ENCODE data around the gene ARRDC1. TPM values are rescaled to one million over a fixed set of nuclear protein-coding genes. Genes with fewer than 3 reads are reported as not detected.
A peak's percentile ranks its signal among the peaks of the same experiment; 100 is the strongest.
"Not testable (repeated sequence)": the region's sequence is repeated elsewhere in the genome, so short reads cannot be mapped to it uniquely, and the experiment has no call there.

The ARRDC1 gene
- polyA plus RNA-seq, 4 donors = 27.9 to 37.7 (median 32.3) TPM

GRCh38 chr9:137611623-137612609 lies 6.4 kb downstream of the ARRDC1 start:
- DNase-seq (ENCODE audit: low read depth in 4 of 4, low spot score in 3 of 4) = no peak

GRCh38 chr9:137612741-137613142 lies 7.3 kb downstream of the ARRDC1 start:
- DNase-seq (ENCODE audit: low read depth in 4 of 4, low spot score in 3 of 4) = no peak

- no peak for DNase-seq (ENCODE audit: low read depth in 4 of 4, low spot score in 3 of 4)
Measured at GRCh38 chr9:137613259-137613658, 7.8 kb downstream of the ARRDC1 start.

GRCh38 chr9:137613738-137614523 lies 8.4 kb downstream of the ARRDC1 start:
- no peak for DNase-seq (ENCODE audit: low read depth in 4 of 4, low spot score in 3 of 4)

- no peak for DNase-seq (ENCODE audit: low read depth in 4 of 4, low spot score in 3 of 4)
Measured at GRCh38 chr9:137614631-137615386, 9.3 kb downstream of the ARRDC1 start.

- DNase-seq (ENCODE audit: low read depth in 4 of 4, low spot score in 3 of 4) = no peak
Measured at GRCh38 chr9:137615387-137615871, 9.9 kb downstream of the ARRDC1 start.

- DNase-seq (ENCODE audit: low read depth in 4 of 4, low spot score in 3 of 4) = peak; percentile 78 to 86 (median 80)
Measured at GRCh38 chr9:137618105-137619067, 12.9 kb downstream of the ARRDC1 start, which contains the start of gene EHMT1. Gene EHMT1 (plus strand): TSS chr9:137619005. CDS start chr9:137619029, 24 bp downstream.

GRCh38 chr9:137619240-137620047 lies 14.0 kb downstream of the ARRDC1 start:
- DNase-seq (ENCODE audit: low read depth in 4 of 4, low spot score in 3 of 4) = no peak

GRCh38 chr9:137620048-137620405 lies 14.5 kb downstream of the ARRDC1 start:
- no peak for DNase-seq (ENCODE audit: low read depth in 4 of 4, low spot score in 3 of 4)

- DNase-seq (ENCODE audit: low read depth in 4 of 4, low spot score in 3 of 4) = no peak
Measured at GRCh38 chr9:137620581-137620980, 15.1 kb downstream of the ARRDC1 start.

GRCh38 chr9:137621131-137621757 lies 15.8 kb downstream of the ARRDC1 start:
- no peak for DNase-seq (ENCODE audit: low read depth in 4 of 4, low spot score in 3 of 4)

GRCh38 chr9:137622211-137622610 lies 16.7 kb downstream of the ARRDC1 start:
- DNase-seq (ENCODE audit: low read depth in 4 of 4, low spot score in 3 of 4) = not testable (repeated sequence)

GRCh38 chr9:137626464-137626863 lies 21.0 kb downstream of the ARRDC1 start:
- DNase-seq (ENCODE audit: low read depth in 4 of 4, low spot score in 3 of 4) = no peak

GRCh38 chr9:137627406-137627805 lies 21.9 kb downstream of the ARRDC1 start:
- not testable (repeated sequence) for DNase-seq (ENCODE audit: low read depth in 4 of 4, low spot score in 3 of 4)

GRCh38 chr9:137630126-137630525 lies 24.6 kb downstream of the ARRDC1 start:
- no peak for DNase-seq (ENCODE audit: low read depth in 4 of 4, low spot score in 3 of 4)

- no peak for DNase-seq (ENCODE audit: low read depth in 4 of 4, low spot score in 3 of 4)
Measured at GRCh38 chr9:137630679-137631078, 25.2 kb downstream of the ARRDC1 start.

GRCh38 chr9:137631345-137632229 lies 26.1 kb downstream of the ARRDC1 start:
- no peak for DNase-seq (ENCODE audit: low read depth in 4 of 4, low spot score in 3 of 4)
